SK-N-SH (cell line): Measurements from ENCODE around the gene FA2H. TPM values are rescaled to one million over a fixed set of nuclear protein-coding genes. Genes with fewer than 3 reads are reported as not detected.

ENCODE experiments used
- CTCF ChIA-PET: fragments of 300-600, 350-600 bp; formaldehyde crosslinking; extraction: SDS; loops from one replicate; lab custom pipeline; 2021; lab: Yijun Ruan, JAX
- POLR2A ChIA-PET: fragments of 350-600 bp; sonication (Branson Sonifier 250); formaldehyde crosslinking; extraction: SDS; loops from one replicate; lab custom pipeline; 2020; ENCODE audit warnings: antibody characterized with exemption, inconsistent platforms; lab: Yijun Ruan, JAX
- DNase-seq: peaks from one replicate; pipeline ENCODE4 v3.0.0; 2012
- H2AFZ ChIP-seq: fragments of 200-600 bp; sonication (generic); 2 replicates; pipeline ENCODE4 v1.8.1; 2016; ENCODE audit warnings: antibody characterized with exemption, mild to moderate bottlenecking, low read depth
- H3F3A ChIP-seq: fragments of 200-600 bp; sonication (generic); replicated peaks from 2 replicates; pipeline ENCODE3; 2016; ENCODE audit warnings: antibody characterized with exemption, mild to moderate bottlenecking; ENCODE audit not compliant: insufficient read depth
- H3K27ac ChIP-seq, 2 experiments: fragments of 200-500 bp in 1 of 2; fragments of 200-600 bp in 1 of 2; sonication (Bioruptor generic) in 1 of 2; sonication (generic), shearing (Covaris generic) in 1 of 2; 2 replicates each; pipeline versions ENCODE4 v1.5.1 to v1.6.1; 2014 to 2016; ENCODE audit warnings: low read depth in 2 of 2, inconsistent platforms in 1 of 2, low read length in 1 of 2, mild to moderate bottlenecking in 1 of 2, mixed read lengths in 1 of 2
- H3K27me3 ChIP-seq: fragments of 200-600 bp; sonication (generic), shearing (Covaris generic); 2 replicates; pipeline ENCODE4 v1.6.1; 2016; ENCODE audit warnings: mixed run types; ENCODE audit not compliant: insufficient read depth
- H3K36me3 ChIP-seq, 2 experiments: fragments of 200-500 bp in 1 of 2; fragments of 200-600 bp in 1 of 2; sonication (Bioruptor generic) in 1 of 2; sonication (generic) in 1 of 2; replicated peaks in 1 of 2; 2 replicates each; pipeline versions ENCODE3 to v1.5.1; 2014 to 2016; ENCODE audit warnings: low read length in 1 of 2, mild to moderate bottlenecking in 1 of 2; ENCODE audit not compliant: insufficient read depth in 2 of 2, control insufficient read depth in 1 of 2
- H3K4me1 ChIP-seq, 2 experiments: fragments of 200-500 bp in 1 of 2; fragments of 200-600 bp in 1 of 2; sonication (Bioruptor generic) in 1 of 2; sonication (generic), shearing (Covaris generic) in 1 of 2; 2 replicates each; pipeline versions ENCODE4 v1.5.1 to v1.6.1; 2014 to 2016; ENCODE audit warnings: low read depth in 1 of 2, low read length in 1 of 2, mixed run types in 1 of 2; ENCODE audit not compliant: insufficient read depth in 2 of 2, control insufficient read depth in 1 of 2
- H3K4me2 ChIP-seq: fragments of 200-600 bp; sonication (generic), shearing (Covaris generic); 2 replicates; pipeline ENCODE4 v1.6.1; 2017; ENCODE audit warnings: mixed run types
- H3K4me3 ChIP-seq, 2 experiments: fragments of 200-500 bp in 1 of 2; fragments of 200-600 bp in 1 of 2; sonication (Bioruptor generic) in 1 of 2; sonication (generic), shearing (Covaris generic) in 1 of 2; 2 replicates each; pipeline versions ENCODE4 v1.5.1 to v1.8.1; 2014 to 2016; ENCODE audit warnings: low read depth in 2 of 2, inconsistent platforms in 1 of 2, low read length in 1 of 2, mild to moderate bottlenecking in 1 of 2, mixed read lengths in 1 of 2, moderate library complexity in 1 of 2
- H3K79me2 ChIP-seq: fragments of 200-600 bp; sonication (generic); 2 replicates; pipeline ENCODE4 v1.8.1; 2017; ENCODE audit warnings: mild to moderate bottlenecking; ENCODE audit not compliant: insufficient read depth
- H3K9ac ChIP-seq: fragments of 200-600 bp; sonication (generic); 2 replicates; pipeline ENCODE4 v1.6.1; 2017; ENCODE audit warnings: mixed run types
- H3K9me2 ChIP-seq: fragments of 200-600 bp; sonication (generic); 2 replicates; pipeline ENCODE4 v1.6.1; 2017; ENCODE audit warnings: mixed run types
- H3K9me3 ChIP-seq: fragments of 200-600 bp; sonication (generic); 2 replicates; pipeline ENCODE4 v1.6.1; 2017; ENCODE audit warnings: mixed run types, mild to moderate bottlenecking, moderate library complexity
- H4K20me1 ChIP-seq: fragments of 200-600 bp; sonication (generic); 2 replicates; pipeline ENCODE4 v1.6.1; 2017; ENCODE audit warnings: mild to moderate bottlenecking, mixed run types; ENCODE audit not compliant: insufficient read depth
- ELF1 ChIP-seq: IDR thresholded peaks from 2 replicates; pipeline ENCODE4 v1.4.0; 2012
- FOSL2 ChIP-seq: IDR thresholded peaks from 2 replicates; pipeline ENCODE4 v1.4.0; 2012; ENCODE audit warnings: low read depth, mild to moderate bottlenecking, moderate library complexity, borderline replicate concordance
- JUND ChIP-seq: IDR thresholded peaks from 2 replicates; pipeline ENCODE4 v1.4.0; 2012
- MEF2A ChIP-seq: IDR thresholded peaks from 2 replicates; pipeline ENCODE4 v1.4.0; 2012; ENCODE audit warnings: low read depth, borderline replicate concordance
- NFIC ChIP-seq: IDR thresholded peaks from 2 replicates; pipeline ENCODE4 v1.4.0; 2012; ENCODE audit warnings: borderline replicate concordance
- RCOR1 ChIP-seq: fragments of 150-350 bp; IDR thresholded peaks from 2 replicates; pipeline ENCODE4 v1.6.1; 2017; ENCODE audit warnings: antibody characterized with exemption, low read length
- RFX5 ChIP-seq: IDR thresholded peaks from 2 replicates; pipeline ENCODE4 v1.6.1; 2012; ENCODE audit warnings: mild to moderate bottlenecking, improper control_type of control experiment, low read length
- SMC3 ChIP-seq: IDR thresholded peaks from 2 replicates; pipeline ENCODE4 v1.6.1; 2012; ENCODE audit warnings: low read depth, low read length, improper control_type of control experiment
- USF2 ChIP-seq: fragments of 150-350 bp; IDR thresholded peaks from 2 replicates; pipeline ENCODE4 v1.6.1; 2017; ENCODE audit warnings: antibody characterized with exemption, low read length, low read depth, borderline replicate concordance
- WGBS: methylation state at CpG from one replicate; pipeline ENCODE4 v1.1.6; 2017; ENCODE audit warnings: low lambda C conversion rate; 5-methylcytosine and 5-hydroxymethylcytosine counted together
- polyA plus RNA-seq, 3 experiments: library from polyadenylated mRNA; depleted of rRNA; stranded (reverse); fragments of >200 nt; gene quantifications; 2 replicates each; pipeline ENCODE4 v1.2.3, GENCODE V29; 2012
- TF ChIP-seq, protein P1 (sequence below): IDR thresholded peaks from 2 replicates; pipeline ENCODE4 v1.4.0; 2012; ENCODE audit warnings: low read depth, borderline replicate concordance

The FA2H gene
- polyA plus RNA-seq, 1 of the 3 experiments (the other 2 are of a cell fraction), result not detected

DNA sequence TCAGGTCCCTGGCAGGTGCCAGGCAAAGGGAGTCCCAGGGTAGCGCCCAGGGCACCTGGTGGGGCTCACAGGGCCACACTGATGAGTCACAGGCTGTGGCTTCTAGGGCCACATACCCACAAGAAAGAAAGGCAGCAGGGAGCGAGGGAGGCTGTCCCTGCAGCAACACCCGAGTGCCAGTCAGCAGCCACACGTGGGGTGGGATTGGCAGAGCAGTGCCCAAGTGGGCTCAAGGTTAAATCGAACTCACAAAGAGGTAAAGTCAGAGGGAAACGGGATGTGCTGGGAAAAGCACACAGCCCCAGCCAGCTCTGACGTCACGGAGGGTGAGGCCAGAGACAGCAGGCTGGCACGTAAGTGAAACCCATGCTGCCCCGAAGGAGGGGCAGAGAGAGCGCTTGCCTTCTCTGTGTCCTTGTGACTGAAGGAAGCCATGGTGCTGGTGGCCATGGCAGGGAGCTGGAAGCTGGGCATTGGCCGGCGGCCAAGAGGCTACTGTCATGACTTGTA, 33.8 kb downstream of the FA2H start (continued):
- no peak for TF ChIP-seq RFX5

DNA sequence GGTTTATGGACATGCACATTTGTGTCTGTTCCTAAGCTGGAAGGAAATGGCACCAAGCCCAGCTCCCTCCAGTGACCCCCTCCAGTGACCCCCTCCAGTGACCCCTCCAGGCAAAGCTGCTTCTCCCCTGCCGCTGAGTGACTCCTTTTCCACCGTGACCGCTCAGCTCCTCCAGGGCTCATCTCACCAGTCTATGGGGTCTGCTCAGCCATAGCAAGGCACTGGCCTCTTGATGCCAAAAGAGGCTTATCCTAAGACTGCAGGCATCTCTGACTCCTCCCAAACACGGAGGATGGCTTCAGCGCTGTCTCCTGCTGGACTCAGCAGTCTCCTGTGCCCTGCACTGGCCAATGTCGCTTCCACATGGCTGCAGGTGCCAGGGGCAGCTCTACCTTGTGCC, 35.3 kb downstream of the FA2H start:
- WGBS, result 88% methylated on average over 3 of the region's 6 CpGs

DNA sequence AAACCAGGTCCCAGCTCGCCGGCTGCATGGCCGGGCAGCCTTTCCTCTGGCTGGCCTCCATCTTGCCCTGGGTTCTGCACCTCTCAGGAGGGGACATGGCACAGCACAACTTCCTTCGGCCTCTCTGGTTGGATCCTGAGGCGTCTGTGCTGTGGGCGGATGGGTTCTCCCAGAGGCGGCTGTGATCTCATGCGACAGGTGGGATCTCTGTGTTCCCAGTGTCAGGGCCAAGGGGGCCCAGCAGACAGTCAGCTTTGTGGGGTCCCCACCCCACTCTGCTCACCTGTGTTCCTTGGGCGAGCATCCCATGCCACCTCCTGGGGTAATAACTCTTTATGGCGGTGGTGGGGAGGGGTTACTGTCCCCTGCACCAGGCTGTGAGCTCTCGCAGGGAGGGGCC, 35.8 kb downstream of the FA2H start:
- H3K27ac ChIP-seq, result no peak overlapping the region
- POLR2A ChIA-PET, result no interaction called here
- H3K79me2 ChIP-seq, result no peaks in the 10 kb centered on the region
- H3K4me1 ChIP-seq, result peaks cover 0 to 14% of the 10 kb centered on the region in 2 experiments; a peak in 1 of 4 replicates
- no peaks in the 10 kb centered on the region for H4K20me1 ChIP-seq
- no peak for TF ChIP-seq NFIC
- TF ChIP-seq FOSL2, result no peak
- TF ChIP-seq SMC3, result no peak
- H3F3A ChIP-seq, result no peaks in the 10 kb centered on the region
- no peaks in the 10 kb centered on the region for H3K27me3 ChIP-seq
- H3K4me3 ChIP-seq, result no peak overlapping the region
- H3K36me3 ChIP-seq, result no peaks in the 10 kb centered on the region
- WGBS, result 98% methylated on average over 5 of the region's 11 CpGs
- H3K9me3 ChIP-seq, result no peaks in the 10 kb centered on the region
- H3K4me2 ChIP-seq, result no peak overlapping the region
- no peaks in the 10 kb centered on the region for H3K9me2 ChIP-seq
- DNase-seq, result no peak
- no peak overlapping the region for H3K9ac ChIP-seq
- CTCF ChIA-PET, result interaction anchor here (0.7 to 2.5 kb wide), 9 partner anchors 10 to 372 kb away, joined by 3 to 9 read pairs (median 3); partner anchors contain the start of gene FA2H
- no peak overlapping the region for H2AFZ ChIP-seq

More for the DNA sequence above, 35.3 kb downstream of the FA2H start:
- H2AFZ ChIP-seq, result no peak overlapping the region
- no peak for DNase-seq
- no peak overlapping the region for H3K9ac ChIP-seq
- H3K4me3 ChIP-seq, result no peak overlapping the region
- peaks cover 0 to 14% of the 10 kb centered on the region in 2 experiments; a peak in 1 of 4 replicates for H3K4me1 ChIP-seq
- POLR2A ChIA-PET, result no interaction called here
- no peak overlapping the region for H3K4me2 ChIP-seq
- CTCF ChIA-PET, result interaction anchor here (0.9 to 2.5 kb wide), 5 partner anchors 9 to 124 kb away, joined by 3 to 9 read pairs (median 6); no protein-coding TSS in a partner anchor
- H3K27me3 ChIP-seq, result no peaks in the 10 kb centered on the region
- H3K79me2 ChIP-seq, result no peaks in the 10 kb centered on the region
- no peak for TF ChIP-seq ELF1
- TF ChIP-seq, protein P1, sequence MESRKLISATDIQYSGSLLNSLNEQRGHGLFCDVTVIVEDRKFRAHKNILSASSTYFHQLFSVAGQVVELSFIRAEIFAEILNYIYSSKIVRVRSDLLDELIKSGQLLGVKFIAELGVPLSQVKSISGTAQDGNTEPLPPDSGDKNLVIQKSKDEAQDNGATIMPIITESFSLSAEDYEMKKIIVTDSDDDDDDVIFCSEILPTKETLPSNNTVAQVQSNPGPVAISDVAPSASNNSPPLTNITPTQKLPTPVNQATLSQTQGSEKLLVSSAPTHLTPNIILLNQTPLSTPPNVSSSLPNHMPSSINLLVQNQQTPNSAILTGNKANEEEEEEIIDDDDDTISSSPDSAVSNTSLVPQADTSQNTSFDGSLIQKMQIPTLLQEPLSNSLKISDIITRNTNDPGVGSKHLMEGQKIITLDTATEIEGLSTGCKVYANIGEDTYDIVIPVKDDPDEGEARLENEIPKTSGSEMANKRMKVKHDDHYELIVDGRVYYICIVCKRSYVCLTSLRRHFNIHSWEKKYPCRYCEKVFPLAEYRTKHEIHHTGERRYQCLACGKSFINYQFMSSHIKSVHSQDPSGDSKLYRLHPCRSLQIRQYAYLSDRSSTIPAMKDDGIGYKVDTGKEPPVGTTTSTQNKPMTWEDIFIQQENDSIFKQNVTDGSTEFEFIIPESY, result no peak
- no peaks in the 10 kb centered on the region for H3K9me2 ChIP-seq
- H4K20me1 ChIP-seq, result no peaks in the 10 kb centered on the region
- H3K36me3 ChIP-seq, result no peaks in the 10 kb centered on the region
- H3F3A ChIP-seq, result no peaks in the 10 kb centered on the region
- H3K9me3 ChIP-seq, result no peaks in the 10 kb centered on the region
- H3K27ac ChIP-seq, result no peak overlapping the region

DNA sequence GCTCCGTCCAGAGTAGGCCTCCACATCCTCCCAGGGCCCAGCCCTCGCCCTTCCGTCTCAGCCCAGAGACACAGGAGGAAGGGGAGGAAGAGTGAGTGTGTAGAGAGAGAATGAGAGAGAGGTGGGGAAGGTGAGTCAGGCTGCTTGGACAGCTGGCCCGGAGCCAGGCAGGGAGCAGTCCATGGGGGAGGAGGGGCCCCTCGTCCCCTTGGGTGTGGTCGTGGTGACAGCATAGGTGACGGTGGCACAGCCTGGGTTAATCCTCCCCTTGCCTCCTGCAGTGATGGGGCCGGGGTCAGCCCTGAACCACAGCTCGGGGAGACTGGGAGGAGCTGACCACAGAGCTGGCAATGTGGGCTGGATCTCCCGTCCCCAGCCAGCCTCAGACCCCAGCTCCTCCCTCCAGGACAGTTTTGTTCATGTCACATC, 36.5 kb downstream of the FA2H start:
- WGBS, result 26% methylated on average over 6 of the region's 10 CpGs

More for the DNA sequence above, 36.5 kb downstream of the FA2H start:
- POLR2A ChIA-PET, result no interaction called here
- CTCF ChIA-PET, result interaction anchor here (0.7 to 2.5 kb wide), 7 partner anchors 10 to 373 kb away, joined by 3 to 9 read pairs (median 3); partner anchors contain the start of gene FA2H
- Histone ChIP-seq H3K36me3 (no peaks in the 10 kb centered on the region), H3F3A (no peaks in the 10 kb centered on the region), H3K9me3 (no peaks in the 10 kb centered on the region), H2AFZ (no peak overlapping the region), H3K27me3 (no peaks in the 10 kb centered on the region), H4K20me1 (no peaks in the 10 kb centered on the region), H3K4me1 (peaks cover 0 to 14% of the 10 kb centered on the region in 2 experiments; a peak in 1 of 4 replicates), H3K4me3 (no peak overlapping the region), H3K79me2 (no peaks in the 10 kb centered on the region), H3K27ac (no peak overlapping the region), H3K4me2 (no peak overlapping the region), H3K9ac (no peak overlapping the region), H3K9me2 (no peaks in the 10 kb centered on the region)
- peak; percentile 17 for DNase-seq
- TF ChIP-seq MEF2A (no peak), USF2 (no peak), JUND (no peak), RCOR1 (no peak)
- TF ChIP-seq, protein P1, result no peak
